GM12872 (cell line): ENCODE data around the gene TFAP2D.

ENCODE experiments used
- TF ChIP-seq, protein P1 (sequence below): IDR thresholded peaks from 3 replicates; pipeline ENCODE4 v1.5.1; 2011; ENCODE audit warnings: low read depth, mild to moderate bottlenecking, low read length, moderate library complexity; ENCODE audit not compliant: insufficient read depth

TFAP2D gene

DNA sequence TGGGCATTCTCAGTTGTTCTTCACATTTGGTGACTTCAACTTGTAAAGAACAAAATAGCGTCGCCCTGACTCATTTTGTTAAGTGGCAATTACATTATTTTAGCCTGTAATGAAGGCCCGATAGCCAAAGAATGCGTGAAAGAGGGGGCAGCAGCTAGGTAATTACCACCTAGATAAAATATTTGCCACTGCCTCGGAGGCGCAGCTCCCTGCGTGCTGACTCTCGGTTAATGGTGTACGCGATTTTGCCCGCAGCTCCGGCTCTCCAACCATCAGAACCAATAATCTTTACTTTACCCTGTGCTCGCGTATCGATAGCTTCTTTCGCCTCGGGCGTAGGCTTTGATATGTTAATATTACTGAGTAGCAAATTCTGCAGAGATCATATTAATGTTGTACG lies 8.7 kb downstream of the TFAP2D start:
- TF ChIP-seq, protein P1, sequence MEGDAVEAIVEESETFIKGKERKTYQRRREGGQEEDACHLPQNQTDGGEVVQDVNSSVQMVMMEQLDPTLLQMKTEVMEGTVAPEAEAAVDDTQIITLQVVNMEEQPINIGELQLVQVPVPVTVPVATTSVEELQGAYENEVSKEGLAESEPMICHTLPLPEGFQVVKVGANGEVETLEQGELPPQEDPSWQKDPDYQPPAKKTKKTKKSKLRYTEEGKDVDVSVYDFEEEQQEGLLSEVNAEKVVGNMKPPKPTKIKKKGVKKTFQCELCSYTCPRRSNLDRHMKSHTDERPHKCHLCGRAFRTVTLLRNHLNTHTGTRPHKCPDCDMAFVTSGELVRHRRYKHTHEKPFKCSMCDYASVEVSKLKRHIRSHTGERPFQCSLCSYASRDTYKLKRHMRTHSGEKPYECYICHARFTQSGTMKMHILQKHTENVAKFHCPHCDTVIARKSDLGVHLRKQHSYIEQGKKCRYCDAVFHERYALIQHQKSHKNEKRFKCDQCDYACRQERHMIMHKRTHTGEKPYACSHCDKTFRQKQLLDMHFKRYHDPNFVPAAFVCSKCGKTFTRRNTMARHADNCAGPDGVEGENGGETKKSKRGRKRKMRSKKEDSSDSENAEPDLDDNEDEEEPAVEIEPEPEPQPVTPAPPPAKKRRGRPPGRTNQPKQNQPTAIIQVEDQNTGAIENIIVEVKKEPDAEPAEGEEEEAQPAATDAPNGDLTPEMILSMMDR, result no peak

DNA sequence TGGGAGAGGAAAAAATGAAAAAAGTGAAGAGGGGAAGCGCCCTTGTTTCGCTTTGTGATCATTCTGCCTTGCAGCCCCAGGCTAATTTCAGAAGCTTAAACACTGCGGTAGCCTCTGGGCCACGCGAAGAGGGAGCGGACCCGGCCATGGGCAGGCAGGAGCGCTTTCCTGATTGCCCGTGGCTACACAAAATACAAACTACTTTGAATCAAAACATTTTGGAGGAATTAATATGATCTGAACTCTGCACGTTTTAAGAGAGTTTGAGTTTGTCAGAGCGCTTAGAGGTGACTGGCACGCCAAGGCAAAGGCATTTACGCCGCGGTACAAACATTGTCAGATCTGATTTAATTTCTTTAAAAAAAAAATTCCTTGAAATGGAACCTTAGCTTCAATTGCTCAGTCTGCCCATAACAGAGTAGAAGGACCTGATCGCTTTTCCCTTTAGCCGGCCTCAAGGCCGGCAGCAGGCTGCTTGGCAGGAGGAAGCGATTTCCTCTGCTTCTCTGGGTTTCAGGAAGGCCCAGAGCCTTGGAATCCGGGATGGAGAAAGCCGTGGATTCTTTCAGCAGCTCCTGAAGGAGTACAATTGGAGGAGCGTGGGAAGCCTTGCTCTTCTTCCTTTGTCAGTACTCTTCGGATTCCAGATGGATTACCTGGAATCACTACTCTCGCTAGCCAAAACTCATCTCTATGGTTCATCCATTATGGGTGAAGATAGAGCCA lies 9.7 kb downstream of the TFAP2D start:
- TF ChIP-seq, protein P1, result no peak

DNA sequence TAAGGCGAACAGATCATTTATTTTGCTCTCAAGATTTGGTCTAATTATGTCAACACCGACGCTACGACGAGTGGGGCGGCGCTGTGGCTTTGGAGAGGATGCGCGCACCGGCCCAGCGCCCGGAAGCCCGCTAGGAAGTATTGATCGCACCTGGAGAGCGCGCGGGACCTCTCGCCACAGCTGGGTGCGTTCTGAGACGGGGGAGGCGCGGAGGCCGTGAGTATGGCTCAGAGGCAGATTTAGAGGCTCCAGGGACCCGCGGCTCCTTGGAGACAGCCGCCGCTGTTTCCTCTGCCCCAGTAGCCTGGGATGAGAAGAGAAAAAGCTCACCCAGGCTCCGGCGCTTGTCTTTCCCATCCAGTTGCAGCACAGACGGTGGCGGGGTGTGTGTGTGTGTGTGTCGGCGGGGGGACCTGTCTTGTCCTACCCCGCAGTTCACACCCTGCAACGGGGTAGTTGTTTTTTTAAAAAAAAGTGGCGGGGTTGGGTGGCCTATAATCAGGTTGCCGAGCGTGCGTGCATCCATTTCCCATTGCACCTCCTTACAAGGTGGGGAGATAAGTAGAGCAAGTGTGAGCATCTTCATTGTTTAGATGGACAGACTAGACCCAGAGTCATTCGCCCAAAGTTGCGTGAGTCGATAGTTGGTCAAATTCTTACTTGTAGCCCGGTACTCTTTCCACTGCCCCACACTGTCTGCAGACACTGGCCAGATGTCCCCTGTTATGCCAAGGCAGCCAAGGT lies 11.2 kb downstream of the TFAP2D start:
- TF ChIP-seq, protein P1, result no peak

DNA sequence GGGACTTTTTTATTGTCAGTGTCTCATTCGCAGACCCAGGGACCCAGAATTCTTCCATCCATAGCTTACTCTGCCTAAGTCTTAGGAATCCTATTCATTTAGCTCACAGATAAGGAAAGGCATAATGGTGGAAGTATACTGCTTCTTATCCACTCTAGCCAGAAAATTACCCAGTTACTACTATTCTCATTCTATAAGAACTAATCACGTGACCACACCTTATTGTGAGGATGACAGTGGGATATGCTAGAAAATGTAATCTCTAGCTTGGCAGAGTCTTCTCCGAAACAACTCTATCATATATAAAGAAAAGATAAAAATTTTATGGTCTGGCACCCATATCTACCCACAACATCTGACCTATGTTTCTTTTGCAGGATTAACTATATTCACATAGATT lies 21.2 kb downstream of the TFAP2D start:
- TF ChIP-seq, protein P1, result no peak

DNA sequence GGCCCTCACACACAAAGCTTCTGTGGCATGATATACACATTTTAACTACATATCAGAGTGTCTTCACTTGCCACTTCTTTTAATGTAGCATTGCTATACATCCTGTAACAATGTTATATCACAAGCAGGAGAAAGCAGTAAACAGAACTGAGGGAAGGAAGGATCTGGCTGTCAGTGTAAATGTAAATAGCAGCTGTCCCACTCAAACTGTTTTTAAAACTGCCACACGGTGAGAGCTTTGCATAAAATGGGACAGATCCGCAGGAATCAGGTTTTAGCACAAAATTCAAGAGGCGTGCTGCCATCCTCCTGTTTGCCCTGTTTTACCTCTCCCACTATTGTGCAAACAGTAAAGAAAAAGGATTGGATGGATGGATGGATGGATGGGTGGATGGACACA lies 28.8 kb downstream of the TFAP2D start:
- TF ChIP-seq, protein P1, result no peak

DNA sequence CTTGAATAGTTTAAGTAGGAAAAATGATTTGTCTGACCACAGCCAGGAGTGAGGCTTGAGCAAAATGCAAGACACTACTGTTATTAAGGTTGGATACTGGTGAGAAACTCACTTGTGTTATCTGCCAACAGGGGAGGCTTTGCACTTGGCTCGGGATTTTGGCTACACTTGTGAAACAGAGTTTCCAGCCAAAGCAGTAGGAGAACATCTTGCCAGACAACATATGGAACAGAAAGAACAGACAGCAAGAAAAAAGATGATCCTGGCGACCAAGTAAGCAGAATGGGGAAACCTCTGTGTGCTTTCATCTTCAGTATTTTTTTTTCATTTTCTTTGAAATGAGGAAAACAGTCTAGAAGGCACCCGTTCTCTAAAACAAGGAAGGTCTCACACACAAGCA lies 31.6 kb downstream of the TFAP2D start:
- TF ChIP-seq, protein P1, result no peak

DNA sequence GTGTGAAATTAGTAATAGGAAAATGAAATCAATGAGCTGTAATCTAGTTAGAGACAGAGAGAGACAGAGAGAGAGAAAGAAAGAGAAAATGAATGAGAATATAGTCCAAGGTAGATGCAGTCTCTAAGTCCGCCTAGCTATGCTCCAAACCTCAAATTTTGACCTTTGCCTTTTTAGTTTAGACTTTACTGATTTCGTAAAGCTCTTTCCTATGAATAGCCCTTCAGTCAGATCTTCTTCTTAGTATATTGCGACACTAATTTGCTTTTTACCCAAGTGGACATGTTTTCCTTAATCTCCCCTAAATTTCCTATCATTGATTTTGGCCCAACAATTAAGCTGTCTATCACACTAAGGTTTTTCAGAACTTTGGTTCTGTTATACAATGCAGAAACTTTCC lies 49.5 kb downstream of the TFAP2D start:
- TF ChIP-seq, protein P1, result no peak
